ENCODE results near the gene DIPK1C.

The DIPK1C gene

DNA sequence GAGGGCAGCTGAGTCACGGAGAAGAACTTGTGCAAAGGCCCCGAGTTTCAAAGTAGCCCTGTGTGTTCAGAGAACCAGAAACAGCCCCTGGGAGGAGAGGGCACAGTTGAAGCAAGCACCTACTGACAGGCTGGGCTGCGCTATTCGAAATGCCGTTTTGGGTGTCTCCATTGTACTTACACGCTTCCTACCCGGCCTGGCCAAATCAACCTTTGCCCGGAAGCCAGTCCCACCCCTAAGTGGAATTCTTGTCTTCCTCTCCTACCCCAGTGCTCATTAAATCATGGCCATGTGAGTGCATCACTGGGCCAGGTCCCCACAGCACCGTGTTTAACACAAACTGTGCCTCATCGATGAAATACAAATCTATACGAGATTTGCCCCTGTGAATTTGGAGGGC, 6.0 kb downstream of the DIPK1C start:
- no peak for DNase-seq (ENCODE audit: low read depth)

DNA sequence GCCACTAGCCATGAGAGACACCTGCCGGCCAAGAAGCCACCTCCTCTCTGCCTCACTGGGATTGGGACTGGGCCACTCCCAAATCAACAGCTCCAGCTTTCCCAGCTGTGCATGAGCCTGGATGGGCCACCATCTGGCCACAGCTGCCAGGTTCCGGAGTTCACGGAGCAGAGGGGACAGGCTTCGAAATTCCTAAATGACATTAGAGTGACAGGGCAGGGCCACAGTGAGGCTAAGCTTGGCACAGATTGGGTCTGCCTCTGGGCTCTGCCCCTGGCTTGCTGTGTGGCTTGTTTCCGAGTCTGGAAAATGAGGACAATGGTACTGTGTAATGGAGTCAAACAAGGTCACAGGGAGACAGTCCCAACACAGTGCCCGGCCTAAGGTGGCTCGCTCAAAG, 6.5 kb downstream of the DIPK1C start:
- no peak for DNase-seq (ENCODE audit: low read depth)

DNA sequence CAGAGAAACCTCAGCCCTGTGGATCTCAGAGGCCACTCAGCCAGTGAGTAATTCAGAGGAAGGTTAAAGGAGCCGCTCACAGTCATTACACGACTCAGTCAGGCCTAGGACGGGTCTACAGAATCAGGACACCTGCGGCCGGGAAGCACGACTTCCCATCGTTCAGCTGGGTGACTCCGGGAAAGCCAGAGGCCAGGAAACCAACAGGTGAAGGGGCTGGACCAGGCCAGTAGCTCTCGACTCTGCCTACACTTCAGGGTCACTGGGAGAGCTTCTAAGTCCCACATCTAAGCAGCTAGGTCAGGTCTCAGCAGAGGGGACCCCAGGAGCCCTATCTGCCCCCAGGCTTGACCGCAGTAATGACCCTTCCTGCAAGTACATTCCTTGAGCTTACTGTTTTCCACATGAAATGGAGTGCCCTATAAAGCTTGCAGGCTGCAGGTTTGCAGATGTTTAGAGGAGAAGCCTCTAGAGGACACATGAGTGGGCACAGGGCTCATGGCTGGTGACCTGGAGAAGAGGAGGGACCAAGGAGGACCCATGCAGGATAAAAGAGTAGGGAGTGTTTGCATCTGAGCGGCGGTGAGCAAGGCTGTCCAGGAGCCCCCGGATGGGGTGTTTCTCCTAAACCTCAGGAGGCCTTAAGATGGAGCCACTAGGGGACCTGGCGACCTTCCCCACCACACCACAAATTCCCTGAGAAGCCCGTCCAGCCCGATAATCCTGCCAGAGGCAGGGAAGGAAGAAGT, 9.5 kb downstream of the DIPK1C start:
- no peak for DNase-seq (ENCODE audit: low read depth)

DNA sequence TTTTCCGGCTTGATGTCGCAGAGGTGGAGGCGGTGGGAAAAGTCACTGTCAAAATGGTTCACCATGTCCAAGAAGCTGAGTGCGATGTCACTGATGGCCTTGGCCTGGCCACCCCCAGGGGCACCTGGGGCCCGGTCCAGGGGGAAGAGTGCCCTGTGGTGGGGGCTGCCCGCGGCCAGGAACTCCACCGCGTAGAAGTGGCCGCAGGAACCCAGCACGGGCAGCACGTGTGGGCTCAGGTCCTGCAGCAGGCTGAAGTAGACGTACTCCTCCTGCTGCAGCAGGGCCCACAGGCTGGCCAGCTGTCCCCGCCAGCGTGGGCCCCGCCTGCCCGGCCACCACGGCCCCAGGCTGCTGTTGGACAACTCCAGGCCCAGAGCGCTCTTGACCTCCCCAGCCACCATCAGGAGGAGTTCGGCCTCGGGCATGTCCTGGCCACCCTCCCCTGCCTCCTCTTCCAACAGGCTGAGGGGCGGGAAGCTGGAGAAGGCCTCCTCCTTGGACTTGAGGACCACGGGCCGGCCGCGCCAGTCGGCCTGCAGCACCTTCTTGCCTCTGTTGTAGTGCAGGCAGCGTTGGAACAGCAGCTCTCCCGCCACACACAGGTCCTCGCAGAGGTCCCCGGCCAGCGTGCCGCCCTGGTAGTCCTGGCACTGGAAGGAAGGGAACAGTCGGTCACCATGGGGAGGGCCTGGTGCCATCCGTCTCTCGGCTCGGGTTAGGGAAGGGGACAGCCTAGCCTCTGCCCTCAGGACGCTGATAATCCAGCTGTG, 10.3 kb downstream of the DIPK1C start:
- DNase-seq (ENCODE audit: low read depth) = no peak

DNA sequence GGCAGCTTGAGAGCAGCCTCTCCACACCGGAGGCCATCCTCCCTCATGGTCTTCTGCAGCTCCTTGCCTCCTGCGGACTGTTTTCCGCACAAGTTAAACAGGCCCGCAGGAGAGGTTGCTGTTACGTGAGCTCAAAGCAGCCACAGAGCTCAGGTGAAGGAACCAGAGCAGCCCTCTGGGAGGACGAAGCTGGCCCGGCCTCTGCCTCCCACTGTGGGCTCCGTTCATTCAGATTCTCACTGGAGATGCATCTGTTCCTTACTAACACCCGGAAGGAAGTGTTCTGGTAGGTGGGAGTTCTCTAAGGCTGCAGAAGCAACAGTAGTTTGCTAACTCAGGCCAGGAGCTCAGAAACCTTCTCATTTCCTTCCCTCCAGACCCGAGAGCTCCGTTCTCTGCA, 10.9 kb downstream of the DIPK1C start:
- no peak for DNase-seq (ENCODE audit: low read depth)

DNA sequence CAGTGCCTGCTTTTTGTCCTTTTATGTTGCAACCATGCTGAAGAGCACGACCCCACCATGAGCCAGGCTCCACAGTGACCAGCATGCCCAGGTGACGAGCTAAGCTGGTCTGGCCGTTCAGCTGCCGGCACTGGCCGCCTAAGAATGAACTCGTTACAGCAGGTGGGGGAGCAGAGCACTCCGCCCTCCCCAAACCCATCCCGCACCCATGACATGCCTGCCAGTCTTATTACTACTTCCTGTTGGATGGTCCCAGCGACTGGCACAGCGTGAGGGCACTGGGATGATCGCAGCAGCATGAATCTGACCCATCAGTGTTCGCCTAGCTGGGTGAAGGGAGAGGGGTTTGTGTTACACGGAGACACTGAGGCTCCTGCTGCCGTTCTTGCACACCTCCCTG, 11.5 kb downstream of the DIPK1C start:
- DNase-seq (ENCODE audit: low read depth) = no peak

DNA sequence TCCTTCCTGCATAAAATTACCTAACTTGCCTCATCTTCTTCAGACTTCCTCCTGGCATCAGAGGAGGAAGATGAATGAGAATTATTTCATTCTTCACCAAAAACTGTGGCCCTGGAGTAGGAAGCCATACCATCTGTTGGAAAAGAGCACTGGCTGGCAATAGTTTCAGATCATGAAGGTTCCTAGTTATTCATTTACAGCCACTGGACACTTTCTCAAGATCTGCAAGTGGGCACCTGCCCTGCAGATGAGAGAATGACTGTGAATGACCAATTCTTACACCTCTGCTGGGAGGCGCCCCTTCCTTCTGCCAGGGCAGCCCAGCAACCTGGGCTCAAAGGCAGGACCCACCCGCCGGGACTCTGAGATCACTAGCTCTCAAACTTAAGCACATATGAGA, 13.0 kb downstream of the DIPK1C start:
- no peak for DNase-seq (ENCODE audit: low read depth)

DNA sequence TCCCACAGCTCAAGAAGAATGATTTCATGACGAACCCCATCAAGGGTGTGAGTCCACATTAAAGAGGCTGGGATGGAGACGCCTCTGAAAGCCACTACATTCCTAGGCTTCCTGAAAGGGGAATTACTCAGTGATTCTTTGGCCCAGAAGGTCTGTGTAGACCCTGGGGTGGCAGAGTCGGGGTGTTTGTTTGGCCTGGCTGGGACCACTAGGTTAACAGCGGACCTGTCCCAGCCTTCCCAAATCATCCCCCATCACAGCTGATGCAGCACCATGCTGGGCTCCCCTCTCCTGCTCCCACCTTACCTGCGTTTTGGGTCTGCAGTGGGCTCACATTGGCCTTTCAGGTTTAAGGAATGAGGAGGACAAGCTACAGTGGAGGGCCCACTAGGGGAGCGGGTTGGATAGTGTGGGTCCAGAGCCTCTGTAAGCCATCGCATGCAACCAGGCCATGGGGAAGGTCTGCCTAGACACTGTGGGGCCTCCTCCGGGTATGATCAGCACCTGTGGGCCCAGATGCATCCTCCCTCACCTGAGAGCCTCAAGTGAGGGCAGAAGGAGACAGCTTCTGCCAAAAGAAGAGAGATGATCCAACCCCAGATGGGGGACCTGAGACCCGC, 16.2 kb downstream of the DIPK1C start:
- no peak for DNase-seq (ENCODE audit: low read depth)

DNA sequence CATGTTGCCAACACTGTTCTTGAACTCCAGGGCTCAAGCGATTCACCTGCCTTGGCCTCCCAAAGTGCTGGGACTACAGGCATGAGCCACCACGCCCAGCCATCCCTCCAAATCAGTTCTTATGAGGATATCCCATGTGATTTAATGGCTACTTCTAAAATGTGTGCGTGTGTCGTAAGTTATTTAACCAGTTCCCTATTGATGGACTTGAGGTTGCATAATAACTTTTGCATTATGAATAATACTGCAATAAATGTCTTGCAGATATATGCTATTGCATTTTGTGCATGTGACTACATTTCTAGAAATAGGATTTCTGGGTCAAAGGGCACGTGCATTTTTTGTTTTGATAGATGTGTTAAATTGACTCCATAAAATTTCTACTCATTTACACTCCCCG, 19.0 kb downstream of the DIPK1C start:
- DNase-seq (ENCODE audit: low read depth) = no peak

DNA sequence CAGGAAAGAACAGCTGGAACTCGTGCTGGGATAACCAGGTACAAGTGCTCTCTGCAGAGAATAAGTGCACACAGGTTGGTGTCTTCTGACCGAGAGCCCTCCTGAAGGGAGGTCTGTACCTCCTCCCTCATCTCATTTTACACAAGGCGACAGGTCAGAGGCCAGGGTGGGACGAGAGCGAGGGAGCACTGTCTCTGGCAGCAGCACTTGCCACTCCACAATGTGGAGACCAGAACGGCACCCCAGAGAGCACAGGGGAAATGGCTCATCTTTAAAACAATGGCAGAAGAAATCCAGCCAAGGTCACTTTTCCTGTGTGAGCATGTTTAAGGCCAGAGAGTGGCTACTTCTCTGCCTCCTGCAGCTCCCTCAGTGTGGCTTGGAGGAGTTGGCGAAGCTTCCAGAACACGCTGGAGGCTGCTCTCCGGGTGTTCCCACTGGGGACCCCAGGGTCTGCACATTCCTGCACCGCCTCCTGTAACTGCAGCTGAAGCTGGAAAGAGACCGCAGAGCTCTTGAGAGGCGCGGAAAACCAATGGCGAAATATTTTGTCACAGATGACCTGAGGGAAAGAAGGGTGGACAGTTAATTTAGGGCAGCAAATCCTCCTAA, 20.8 kb downstream of the DIPK1C start:
- no peak for DNase-seq (ENCODE audit: low read depth)

DNA sequence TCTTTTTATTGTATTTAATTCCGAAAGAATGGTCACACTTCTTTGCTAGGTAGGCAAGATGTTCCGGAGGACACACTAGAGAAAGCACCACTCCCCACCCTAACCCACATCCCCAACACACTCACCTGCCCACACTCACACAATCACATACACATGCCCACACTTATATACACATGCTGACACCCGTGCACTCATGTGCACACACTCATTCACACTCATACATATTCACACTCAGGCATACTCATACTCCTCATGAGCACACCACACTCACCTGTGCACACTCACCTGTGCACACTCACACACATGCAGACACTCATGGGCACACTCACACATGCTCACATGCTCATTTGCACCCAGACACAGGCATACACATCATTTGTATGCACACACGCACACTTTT, 21.4 kb downstream of the DIPK1C start:
- no peak for DNase-seq (ENCODE audit: low read depth)

DNA sequence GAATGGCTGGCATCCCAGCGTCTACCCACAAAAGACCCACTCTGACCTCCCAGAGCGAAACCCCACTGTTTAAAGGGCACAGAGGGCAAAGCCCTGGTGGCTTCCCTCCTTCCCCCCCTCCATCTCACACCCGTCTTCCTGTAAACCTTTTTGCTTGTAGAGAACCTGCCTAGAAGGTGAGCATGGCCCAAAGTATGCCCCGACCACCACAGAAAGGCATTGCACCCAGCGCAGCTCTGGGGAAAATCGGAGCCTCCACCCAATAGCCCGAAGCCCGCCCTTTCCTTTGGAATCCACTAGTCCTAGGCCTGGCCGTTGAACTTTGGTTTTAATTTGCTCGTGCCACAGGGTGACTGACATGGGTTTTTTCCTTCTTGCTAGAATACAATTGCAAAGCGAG, 22.6 kb downstream of the DIPK1C start:
- DNase-seq (ENCODE audit: low read depth) = no peak

DNA sequence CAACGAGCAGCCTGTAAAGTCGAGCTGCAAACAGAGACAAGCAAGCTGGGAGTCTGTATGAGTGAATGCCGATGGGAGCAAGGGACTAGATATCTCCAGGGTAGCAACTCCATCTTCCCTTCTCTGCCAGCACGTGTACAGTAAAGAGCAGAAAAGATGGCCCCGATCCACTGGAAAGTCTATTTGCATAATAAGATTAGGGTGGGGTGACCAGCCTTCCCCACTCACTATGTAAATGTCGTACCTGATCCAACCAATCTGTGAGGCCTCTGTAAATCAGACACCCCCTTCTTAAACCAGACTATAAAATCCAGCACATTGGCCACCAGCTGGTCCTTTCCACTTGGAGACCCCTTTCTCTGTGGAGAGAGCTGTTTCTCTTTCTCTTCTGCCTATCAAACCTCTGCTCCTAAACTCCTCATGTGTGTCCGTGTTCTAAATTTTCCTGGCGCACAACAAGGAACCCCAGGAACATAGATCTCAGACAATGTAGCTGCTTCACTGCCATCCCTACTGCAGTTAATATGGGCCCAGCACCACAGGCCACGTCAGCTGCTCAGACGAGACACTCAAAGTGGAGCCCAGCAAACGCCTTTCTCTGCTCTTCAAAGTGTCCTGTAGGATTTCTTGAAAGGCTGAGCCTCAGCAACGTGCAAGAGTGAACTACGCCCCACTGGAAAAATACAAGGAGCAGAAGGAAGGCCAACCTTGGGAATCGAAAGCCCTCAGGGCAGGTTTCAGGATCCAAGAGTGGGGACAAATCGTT, 26.1 kb downstream of the DIPK1C start:
- DNase-seq (ENCODE audit: low read depth) = no peak

DNA sequence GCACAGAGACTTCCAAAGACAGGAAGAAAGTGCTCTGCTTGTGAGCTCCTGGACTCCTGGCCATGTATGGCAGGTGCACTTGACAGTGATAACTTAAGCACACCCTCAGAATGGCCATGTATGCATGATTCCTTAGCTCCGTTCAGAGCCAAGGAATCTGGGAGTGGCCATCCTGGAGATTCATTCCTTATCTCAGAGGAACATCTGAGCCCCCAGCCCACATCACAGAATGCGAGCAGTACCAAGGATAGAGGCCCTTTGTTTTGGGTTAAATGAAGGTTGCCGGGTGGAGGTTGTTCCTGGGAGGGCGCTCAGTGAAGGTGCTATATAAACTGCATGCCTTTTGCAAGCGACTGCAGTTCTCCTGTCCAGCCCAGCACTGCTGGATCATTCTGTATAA, 26.9 kb downstream of the DIPK1C start:
- DNase-seq (ENCODE audit: low read depth) = no peak

DNA sequence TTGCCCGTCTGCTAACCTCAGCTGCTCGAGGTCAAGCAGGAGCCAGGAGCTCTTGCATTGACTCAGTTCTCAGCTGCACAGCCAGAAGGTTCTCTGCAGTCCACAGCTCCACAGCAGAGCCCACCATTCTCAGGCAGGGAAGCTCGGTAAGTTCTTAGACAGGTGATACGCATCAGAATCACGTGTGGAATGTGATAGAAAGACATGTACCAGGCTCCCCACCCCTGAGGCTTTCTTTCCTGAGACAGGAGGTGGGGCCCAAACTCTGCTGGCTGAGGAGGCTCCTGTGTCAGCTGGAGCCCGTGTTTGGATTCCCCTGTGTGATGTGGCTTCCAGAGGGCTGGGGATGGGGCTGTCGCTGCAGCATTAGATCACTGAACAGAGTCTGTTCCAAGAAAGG, 28.0 kb downstream of the DIPK1C start:
- no peak for DNase-seq (ENCODE audit: low read depth)

DNA sequence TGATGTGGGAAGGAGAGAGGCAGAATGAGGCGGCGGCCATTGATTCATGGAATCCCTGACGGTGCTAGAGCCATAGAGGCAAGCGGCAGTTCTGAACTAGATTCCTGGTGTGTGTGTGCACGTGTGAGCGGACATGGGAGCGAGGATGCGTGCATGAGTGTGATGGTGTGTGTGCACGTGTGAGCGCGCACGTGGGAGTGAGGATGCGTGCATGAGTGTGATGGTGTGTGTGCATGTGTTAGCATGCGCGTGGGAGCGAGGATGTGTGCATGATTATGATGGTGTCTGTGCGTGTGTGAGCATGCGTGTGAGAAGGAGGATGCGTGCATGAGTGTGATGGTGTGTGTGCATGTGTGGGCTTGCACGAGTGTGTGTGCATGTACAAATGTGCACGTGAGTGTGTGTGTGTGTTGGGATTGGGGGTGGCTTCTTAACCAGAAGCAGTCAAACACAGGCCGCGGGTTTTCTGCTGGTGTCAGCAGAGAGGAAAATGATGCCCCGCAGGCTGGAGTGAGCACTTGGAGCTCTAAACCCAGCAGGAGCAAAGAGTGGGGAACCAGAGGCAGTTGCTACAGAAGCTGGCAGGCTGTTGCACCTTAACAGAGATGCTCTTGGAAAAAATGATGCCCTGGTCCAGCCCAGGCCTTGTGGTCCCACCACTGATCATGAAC, 29.5 kb downstream of the DIPK1C start:
- no peak for DNase-seq (ENCODE audit: low read depth)

DNA sequence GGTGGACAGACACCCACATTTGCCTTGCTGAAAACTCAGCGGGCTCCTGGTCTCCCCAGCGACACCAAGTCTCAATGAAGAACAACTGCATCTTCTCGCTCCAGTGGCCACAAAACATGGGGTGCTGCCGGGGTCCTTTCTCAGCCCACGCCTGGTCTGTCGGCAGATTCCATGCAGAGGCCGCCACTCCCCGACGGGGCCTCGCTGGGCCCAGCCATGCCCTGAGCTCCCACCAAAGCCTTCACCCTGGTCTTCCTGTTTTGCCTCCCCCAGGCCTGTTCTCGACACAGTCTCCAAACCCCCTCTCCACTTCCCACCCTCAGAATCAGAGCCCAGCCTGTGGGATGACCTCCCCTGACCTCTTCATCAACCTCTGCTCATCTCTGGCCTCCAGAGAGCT, 31.2 kb downstream of the DIPK1C start:
- DNase-seq (ENCODE audit: low read depth) = no peak

DNA sequence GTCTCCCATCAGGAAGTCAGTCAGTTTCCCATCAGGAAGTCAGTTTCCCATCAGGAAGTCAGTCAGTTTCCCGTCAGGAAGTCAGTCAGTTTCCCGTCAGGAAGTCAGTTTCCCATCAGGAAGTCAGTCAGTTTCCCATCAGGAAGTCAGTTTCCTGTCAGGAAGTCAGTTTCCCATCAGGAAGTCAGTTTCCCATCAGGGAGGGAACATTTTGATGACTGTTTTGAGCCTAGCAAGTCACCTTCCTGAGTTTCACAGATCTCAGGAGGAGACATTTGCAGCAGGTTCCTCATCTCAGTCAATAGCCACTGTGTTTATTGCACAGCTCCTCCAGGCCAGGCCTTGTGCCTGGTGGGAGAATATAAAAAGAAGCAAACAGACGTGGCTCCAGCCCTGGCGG, 31.9 kb downstream of the DIPK1C start:
- no peak for DNase-seq (ENCODE audit: low read depth)

DNA sequence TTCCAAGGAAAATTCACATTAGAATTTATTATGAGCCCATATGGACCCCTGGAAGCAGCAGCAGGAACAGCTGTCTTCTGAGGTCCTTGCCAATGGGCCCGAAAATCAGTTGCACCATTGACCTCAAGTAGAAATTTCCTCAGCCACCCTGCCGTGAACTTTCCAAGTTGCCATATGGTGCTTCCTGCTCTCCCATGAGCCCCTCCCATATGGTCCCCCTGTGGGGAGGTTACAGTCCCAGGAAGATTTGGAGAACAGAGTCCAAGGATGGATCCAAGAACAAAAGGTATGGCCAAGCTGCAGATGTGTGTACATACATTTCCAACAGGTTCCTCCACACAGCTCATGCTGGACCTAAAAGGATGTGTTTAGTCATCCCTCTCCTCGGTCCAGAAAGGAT, 34.6 kb downstream of the DIPK1C start:
- DNase-seq (ENCODE audit: low read depth) = no peak

DNA sequence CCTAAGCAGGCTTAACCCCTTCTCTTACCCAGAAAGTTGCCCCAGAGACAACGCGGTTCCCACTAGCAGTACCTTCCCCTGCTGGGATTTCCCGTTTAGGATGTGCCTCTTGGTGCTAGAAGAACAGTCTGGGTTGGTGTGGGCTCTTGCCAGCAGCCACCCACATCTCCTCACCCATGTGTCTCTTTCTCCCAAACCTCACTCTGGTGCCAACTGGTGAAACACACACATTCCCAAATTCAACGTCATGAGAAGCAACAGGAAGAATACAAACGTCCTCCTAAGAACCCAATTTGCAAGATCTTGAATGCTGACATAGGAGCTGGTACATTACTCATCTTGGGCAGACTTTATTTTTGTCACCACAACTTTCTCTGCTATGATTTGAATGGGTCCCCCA, 36.2 kb downstream of the DIPK1C start:
- no peak for DNase-seq (ENCODE audit: low read depth)

DNA sequence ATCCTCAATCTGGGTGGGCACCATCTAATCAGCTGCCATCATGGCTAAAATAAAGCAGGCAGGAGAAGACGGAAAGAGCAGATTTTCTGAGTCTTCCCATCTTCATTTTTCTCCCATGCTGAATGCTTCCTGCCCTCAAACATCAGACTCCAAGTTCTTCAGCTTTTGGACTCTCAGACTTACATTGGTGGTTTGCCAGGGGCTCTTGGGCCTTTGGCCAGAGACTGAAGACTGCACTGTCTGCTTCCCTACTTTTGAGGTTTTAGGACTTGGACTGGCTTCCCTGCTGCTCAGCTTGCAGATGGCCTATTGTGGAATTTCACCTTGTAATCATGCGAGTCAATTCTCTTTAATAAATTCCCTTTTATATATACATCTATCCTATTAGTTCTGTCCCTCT, 36.6 kb downstream of the DIPK1C start:
- no peak for DNase-seq (ENCODE audit: low read depth)

DNA sequence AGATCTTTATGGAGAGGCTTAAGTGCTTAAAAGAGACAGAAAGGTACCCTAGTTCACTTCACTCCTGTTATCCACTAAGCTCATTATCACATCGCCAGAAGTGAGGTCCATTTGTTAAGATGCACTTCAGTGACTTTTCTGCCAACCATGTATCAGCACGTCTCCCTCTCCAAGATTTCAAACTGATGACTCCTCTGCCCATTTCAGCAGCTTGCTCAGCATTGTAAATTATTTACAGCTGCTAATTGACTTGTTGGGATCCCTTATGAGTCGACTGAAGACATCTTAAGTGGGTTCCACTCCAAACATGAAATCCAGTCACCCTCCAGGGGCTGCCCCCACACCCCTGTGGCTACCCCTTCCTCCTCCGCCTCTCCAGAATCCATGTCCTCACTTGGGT, 37.3 kb downstream of the DIPK1C start:
- no peak for DNase-seq (ENCODE audit: low read depth)

Measured in T-helper 22 cell (primary cell).